Motor neuron (in vitro differentiated cells): ENCODE measurements around the gene TMEM207. TPM values are rescaled to one million over a fixed set of nuclear protein-coding genes. Genes with fewer than 3 reads are reported as not detected.

Source experiments
- ATAC-seq, 8 experiments: fragments of 200-7000 bp; cut with Tn5 transposase; replicated peaks in 6 of 8; 2 replicates each; pipeline ENCODE4 v1.8.0; 2021; ENCODE audit warnings: mild to moderate bottlenecking in 8 of 8, moderate library complexity in 8 of 8
- H3K27ac ChIP-seq, 2 donors: fragments of 250-450 bp; sonication (Bioruptor Pico); 2 replicates each; pipeline ENCODE4 v1.9.0; 2021; ENCODE audit warnings: antibody characterized with exemption in 2 of 2, mild to moderate bottlenecking in 2 of 2, moderate library complexity in 1 of 2
- H3K4me1 ChIP-seq, 2 donors: fragments of 250-450 bp; sonication (Bioruptor Pico); replicated peaks in 1 of 2; 2 replicates each; pipeline ENCODE4 v1.6.1; 2021; ENCODE audit warnings: antibody characterized with exemption in 2 of 2, mild to moderate bottlenecking in 2 of 2, moderate library complexity in 1 of 2
- H3K4me3 ChIP-seq, 5 donors: fragments of 250-450 bp; sonication (Bioruptor Pico); 2 replicates each; pipeline ENCODE4 v1.9.0; 2021; ENCODE audit warnings: antibody characterized with exemption in 5 of 5, mild to moderate bottlenecking in 5 of 5, moderate library complexity in 4 of 5
- WGBS, 10 experiments: fragments of 450-650 bp; shearing (Covaris generic); methylation state at CpG; one replicate each; pipeline ENCODE4 v1.0.0; 2022; 5-methylcytosine and 5-hydroxymethylcytosine counted together
- in situ Hi-C, 9 experiments: fragments of 400-800 bp; cut with MboI; loops; one replicate each; pipeline ENCODE4 v1.15.0; 2021; ENCODE audit warnings: low sequenced_read_pairs in 9 of 9, low pct_unique_long_range_greater_than_20kb in 2 of 9; ENCODE audit not compliant: unreplicated experiment in 9 of 9
- total RNA-seq, 8 experiments: library from RNA; unstranded; fragments of 300-600 nt; gene quantifications; 2 replicates each; pipeline versions ENCODE4 v1.2.3 to v1.2.4, GENCODE V29; 2022

Gene TMEM207
- under 1 TPM in 3 of 8 experiments, not detected in 5; 0.13 to 0.43 (median 0.14) TPM for total RNA-seq

- Histone ChIP-seq H3K4me1 (peaks cover 0 to 2% of the 10 kb centered on the region in 2 donors), H3K4me3 (no peak within 1 kb of the TSS), H3K27ac (no peak within 1 kb of the TSS)
- 80 to 100% (median 100%) methylated on average over 1 of the region's 1 CpG; no CpG with 5 or more reads in 3 of the 10 experiments for WGBS, 10 experiments
- ATAC-seq: no peak
- in situ Hi-C loops: loop anchor here in 2 of 9 experiments (25.0 kb wide), 2 partner anchors 238 to 488 kb away; no protein-coding TSS in a partner anchor
Observed at GRCh38 chr3:190449801-190450200, at the start of gene TMEM207. TSS of gene TMEM207 (minus strand) at chr3:190449901. CDS start at chr3:190449809, 92 bp downstream.

GRCh38 chr3:190499122-190499521 is 49.4 kb upstream of the TMEM207 start:
- in situ Hi-C loops: no loop called here
- H3K4me3 ChIP-seq: no peak overlapping the region
- peak in 2 of 8 experiments; percentile 44 to 50 for ATAC-seq
- 0 to 53% (median 21%) methylated on average over 2 of the region's 2 CpGs; no CpG with 5 or more reads in 5 of the 10 experiments for WGBS, 10 experiments
- H3K27ac ChIP-seq: no peak overlapping the region
- H3K4me1 ChIP-seq: peaks cover 4 to 19% of the 10 kb centered on the region in 2 donors

GRCh38 chr3:190498293-190498692 is 48.6 kb upstream of the TMEM207 start:
- Histone ChIP-seq H3K27ac (no peak overlapping the region), H3K4me3 (no peak overlapping the region), H3K4me1 (peaks cover 4 to 19% of the 10 kb centered on the region in 2 donors)
- 40 to 100% (median 88%) methylated on average over 1 to 2 of the region's 2 CpGs for WGBS, 10 experiments
- in situ Hi-C loops: no loop called here
- ATAC-seq: no peak

- no peak overlapping the region for H3K4me3 ChIP-seq
- 41 to 100% (median 83%) methylated on average over 1 to 3 of the region's 3 CpGs; no CpG with 5 or more reads in 3 of the 10 experiments for WGBS, 10 experiments
- in situ Hi-C loops: no loop called here
- peak in 5 of 8 experiments; percentile 64 to 84 (median 79) for ATAC-seq
- H3K27ac ChIP-seq: no peak overlapping the region
- peaks cover 4 to 19% of the 10 kb centered on the region in 2 donors for H3K4me1 ChIP-seq
Observed at GRCh38 chr3:190497811-190498210, 48.1 kb upstream of the TMEM207 start.

- WGBS, 10 experiments: 0 to 10% (median 0%) methylated on average over 1 of the region's 1 CpG; no CpG with 5 or more reads in 2 of the 10 experiments
- Histone ChIP-seq H3K27ac (no peak overlapping the region), H3K4me3 (no peak overlapping the region), H3K4me1 (peaks cover 4 to 19% of the 10 kb centered on the region in 2 donors)
- no peak for ATAC-seq
- in situ Hi-C loops: no loop called here
Observed at GRCh38 chr3:190496859-190497258, 47.2 kb upstream of the TMEM207 start.

- Histone ChIP-seq H3K4me3 (no peak overlapping the region), H3K4me1 (peaks cover 4 to 19% of the 10 kb centered on the region in 2 donors), H3K27ac (no peak overlapping the region)
- peak in 1 of 8 experiments; percentile 18 for ATAC-seq
- in situ Hi-C loops: no loop called here
- WGBS, 10 experiments: 52 to 100% (median 83%) methylated on average over 1 to 5 of the region's 5 CpGs; no CpG with 5 or more reads in 3 of the 10 experiments
Observed at GRCh38 chr3:190495796-190496195, 46.1 kb upstream of the TMEM207 start.

GRCh38 chr3:190495354-190495753 is 45.7 kb upstream of the TMEM207 start:
- in situ Hi-C loops: no loop called here
- Histone ChIP-seq H3K4me1 (peaks cover 4 to 19% of the 10 kb centered on the region in 2 donors), H3K27ac (no peak overlapping the region), H3K4me3 (no peak overlapping the region)
- peak in 1 of 8 experiments; percentile 56 for ATAC-seq

- no peak overlapping the region for H3K4me3 ChIP-seq
- H3K4me1 ChIP-seq: peaks cover 4 to 19% of the 10 kb centered on the region in 2 donors
- in situ Hi-C loops: no loop called here
- no peak overlapping the region for H3K27ac ChIP-seq
- ATAC-seq: no peak
Observed at GRCh38 chr3:190494907-190495306, 45.2 kb upstream of the TMEM207 start.

- no peak overlapping the region for H3K4me3 ChIP-seq
- peaks cover 2 to 13% of the 10 kb centered on the region in 2 donors for H3K4me1 ChIP-seq
- WGBS, 10 experiments: 61 to 93% (median 84%) methylated on average over 3 to 4 of the region's 4 CpGs; no CpG with 5 or more reads in 2 of the 10 experiments
- H3K27ac ChIP-seq: no peak overlapping the region
- in situ Hi-C loops: no loop called here
- ATAC-seq: no peak
Observed at GRCh38 chr3:190492966-190493365, 43.3 kb upstream of the TMEM207 start.

GRCh38 chr3:190492129-190492528 is 42.4 kb upstream of the TMEM207 start:
- ATAC-seq: peak in 1 of 8 experiments; percentile 38
- in situ Hi-C loops: no loop called here
- peaks cover 0 to 12% of the 10 kb centered on the region in 2 donors for H3K4me1 ChIP-seq
- no peak overlapping the region for H3K4me3 ChIP-seq
- H3K27ac ChIP-seq: no peak overlapping the region

GRCh38 chr3:190491533-190492054 is 41.9 kb upstream of the TMEM207 start:
- peak in 1 of 8 experiments; percentile 30 for ATAC-seq
- H3K27ac ChIP-seq: no peak overlapping the region
- 33 to 100% (median 96%) methylated on average over 1 to 4 of the region's 4 CpGs; no CpG with 5 or more reads in 1 of the 10 experiments for WGBS, 10 experiments
- no peak overlapping the region for H3K4me3 ChIP-seq
- in situ Hi-C loops: no loop called here
- H3K4me1 ChIP-seq: peaks cover 1 to 15% of the 10 kb centered on the region in 2 donors

- no peak for ATAC-seq
- 10 to 100% (median 65%) methylated on average over 1 to 4 of the region's 4 CpGs; no CpG with 5 or more reads in 2 of the 10 experiments for WGBS, 10 experiments
- Histone ChIP-seq H3K4me1 (peaks cover 8 to 31% of the 10 kb centered on the region in 2 donors), H3K4me3 (no peak overlapping the region), H3K27ac (no peak overlapping the region)
- in situ Hi-C loops: no loop called here
Observed at GRCh38 chr3:190486908-190487607, 37.4 kb upstream of the TMEM207 start.

- no peak overlapping the region for H3K27ac ChIP-seq
- peaks cover 8 to 31% of the 10 kb centered on the region in 2 donors for H3K4me1 ChIP-seq
- in situ Hi-C loops: no loop called here
- peak in 4 of 8 experiments; percentile 32 to 61 (median 46) for ATAC-seq
- WGBS, 10 experiments: 0 to 100% (median 0%) methylated on average over 1 of the region's 1 CpG; no CpG with 5 or more reads in 3 of the 10 experiments
- H3K4me3 ChIP-seq: no peak overlapping the region
Observed at GRCh38 chr3:190486533-190486864, 36.8 kb upstream of the TMEM207 start.
